Activated CD8-positive, alpha-beta memory T cell treated with anti-CD3 and anti-CD28 coated beads for 4 hours (primary cell): ENCODE data around the gene C13orf42.
"Not testable (repeated sequence)": the region's sequence is repeated elsewhere in the genome, so short reads cannot be mapped to it uniquely, and the experiment has no call there.

Source experiments
- DNase-seq, 2 donors: peaks; one replicate each; pipeline ENCODE4 v3.0.0-alpha.2; 2020; ENCODE audit warnings: low read depth in 2 of 2

Gene C13orf42

GRCh38 chr13:51120873-51121272 lies 9.8 kb upstream of the C13orf42 start:
- not testable (repeated sequence) for DNase-seq

GRCh38 chr13:51118809-51119431 lies 7.8 kb upstream of the C13orf42 start:
- DNase-seq: no peak

GRCh38 chr13:51113969-51114368 lies 2.9 kb upstream of the C13orf42 start:
- DNase-seq: no peak

- no peak for DNase-seq
These were observed 2.3 kb upstream of the C13orf42 start for GRCh38 chr13:51113186-51113881.

GRCh38 chr13:51112771-51113170 lies 1.7 kb upstream of the C13orf42 start:
- DNase-seq: no peak

GRCh38 chr13:51111997-51112396 lies 923 bp upstream of the C13orf42 start:
- no peak for DNase-seq

- DNase-seq: no peak
These were observed 3.1 kb downstream of the C13orf42 start for GRCh38 chr13:51107996-51108395.

- no peak for DNase-seq
These were observed 6.0 kb downstream of the C13orf42 start for GRCh38 chr13:51105046-51105445.

GRCh38 chr13:51101636-51102235 lies 9.3 kb downstream of the C13orf42 start:
- DNase-seq: no peak

- no peak for DNase-seq
These were observed 13.6 kb downstream of the C13orf42 start for GRCh38 chr13:51097353-51098043.

GRCh38 chr13:51096131-51096530 lies 14.9 kb downstream of the C13orf42 start:
- no peak for DNase-seq

- DNase-seq: no peak
These were observed 17.5 kb downstream of the C13orf42 start for GRCh38 chr13:51093574-51093973.

- no peak for DNase-seq
These were observed 19.2 kb downstream of the C13orf42 start for GRCh38 chr13:51091839-51092238.

- no peak for DNase-seq
These were observed 27.4 kb downstream of the C13orf42 start for GRCh38 chr13:51083706-51084105.

GRCh38 chr13:51080478-51081065 lies 30.5 kb downstream of the C13orf42 start:
- not testable (repeated sequence) for DNase-seq

- no peak for DNase-seq
These were observed 39.6 kb downstream of the C13orf42 start for GRCh38 chr13:51071493-51071892.

GRCh38 chr13:51070005-51070649 lies 40.9 kb downstream of the C13orf42 start:
- DNase-seq: peak; percentile 46 to 53

- no peak for DNase-seq
These were observed 42.6 kb downstream of the C13orf42 start for GRCh38 chr13:51068501-51068900.

GRCh38 chr13:51067706-51068105 lies 43.4 kb downstream of the C13orf42 start:
- no peak for DNase-seq

- DNase-seq: no peak
These were observed 43.8 kb downstream of the C13orf42 start for GRCh38 chr13:51067210-51067701.

- DNase-seq: no peak
These were observed 44.8 kb downstream of the C13orf42 start for GRCh38 chr13:51066091-51066831.
